Activated CD4-positive, CD25-positive, alpha-beta regulatory T cell (primary cell): ENCODE data around the gene JDP2.

Experiments used
- DNase-seq, 4 experiments: peaks; one replicate each; lab custom pipeline; 2025; lab: John Stamatoyannopoulos, UW

JDP2 gene

DNA sequence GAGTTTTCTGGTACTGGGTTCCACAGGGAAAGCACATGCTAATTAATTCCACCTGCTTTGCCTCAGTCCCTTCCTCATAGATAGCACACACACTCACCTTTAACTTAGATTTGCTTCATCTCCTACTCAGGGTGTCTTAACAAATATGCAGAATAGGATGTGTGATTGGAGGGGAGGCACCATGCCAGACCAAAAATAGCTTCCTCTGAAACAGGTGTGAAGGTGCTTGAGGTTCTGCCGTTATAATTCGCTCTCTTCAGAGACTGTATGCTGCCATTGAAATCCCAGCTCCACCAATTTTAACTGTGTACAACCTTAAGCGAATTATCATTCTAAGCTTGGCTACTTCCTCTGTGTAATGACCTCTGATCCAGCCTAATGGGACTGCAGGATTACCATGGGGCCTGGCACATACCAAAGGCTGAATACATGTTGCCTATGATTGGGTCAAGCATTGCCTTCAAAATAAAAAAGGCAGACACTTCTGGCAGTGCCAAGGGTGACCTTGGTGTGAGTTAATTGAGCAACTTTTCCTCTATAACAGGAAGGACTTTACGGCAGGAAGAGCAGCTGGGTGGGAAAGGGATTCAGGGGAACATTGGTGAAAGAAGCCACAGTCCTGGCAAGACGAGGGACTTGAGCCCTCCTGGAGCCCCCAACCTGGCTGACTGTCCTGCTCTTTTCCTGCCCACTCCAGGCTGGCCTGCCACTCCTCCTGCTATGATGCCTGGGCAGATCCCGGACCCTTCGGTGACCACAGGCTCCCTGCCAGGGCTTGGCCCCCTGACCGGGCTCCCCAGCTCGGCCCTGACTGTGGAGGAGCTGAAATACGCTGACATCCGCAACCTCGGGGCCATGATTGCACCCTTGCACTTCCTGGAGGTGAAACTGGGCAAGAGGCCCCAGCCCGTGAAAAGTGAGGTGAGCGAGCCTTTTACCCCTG is 9.7 kb downstream of the JDP2 start:
- no peak for DNase-seq

DNA sequence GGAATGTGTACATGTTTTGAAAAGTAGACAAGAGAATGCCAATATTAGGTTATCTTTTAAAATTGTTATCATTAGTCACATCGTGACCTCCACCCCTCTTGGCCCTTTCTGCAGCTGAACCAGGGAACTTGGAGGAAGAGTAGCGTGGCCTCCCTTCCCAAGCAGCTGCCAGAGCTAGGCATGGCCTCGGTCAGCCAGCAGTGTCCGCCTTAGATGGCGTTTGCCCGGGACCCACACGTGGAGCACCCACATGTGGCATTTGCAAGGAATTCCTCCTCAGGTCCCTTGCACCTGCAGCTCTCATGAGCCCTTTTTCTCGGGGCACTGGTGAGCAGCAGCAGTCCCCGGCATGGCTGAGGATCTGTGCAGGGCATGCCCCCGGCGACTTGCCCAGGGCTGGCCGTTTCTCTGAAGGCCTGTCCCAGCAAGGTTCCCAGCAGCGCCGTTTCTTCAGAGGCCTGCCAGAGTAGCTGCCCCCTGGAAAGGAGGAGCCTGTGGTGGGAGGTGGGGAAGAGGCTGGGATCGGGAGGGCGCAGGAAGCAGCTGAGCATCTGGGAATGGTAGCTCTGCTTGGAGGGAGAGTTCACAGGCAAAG is 10.8 kb downstream of the JDP2 start:
- DNase-seq, result no peak

GRCh38 chr14:75439989-75440388 is 12.2 kb downstream of the JDP2 start:
- no peak for DNase-seq

- DNase-seq, result no peak
These were observed 13.1 kb downstream of the JDP2 start for GRCh38 chr14:75440733-75441477.

- no peak for DNase-seq
These were observed 13.9 kb downstream of the JDP2 start for GRCh38 chr14:75441728-75442127.

- DNase-seq, result no peak
These were observed 14.3 kb downstream of the JDP2 start for GRCh38 chr14:75442166-75442565.

DNA sequence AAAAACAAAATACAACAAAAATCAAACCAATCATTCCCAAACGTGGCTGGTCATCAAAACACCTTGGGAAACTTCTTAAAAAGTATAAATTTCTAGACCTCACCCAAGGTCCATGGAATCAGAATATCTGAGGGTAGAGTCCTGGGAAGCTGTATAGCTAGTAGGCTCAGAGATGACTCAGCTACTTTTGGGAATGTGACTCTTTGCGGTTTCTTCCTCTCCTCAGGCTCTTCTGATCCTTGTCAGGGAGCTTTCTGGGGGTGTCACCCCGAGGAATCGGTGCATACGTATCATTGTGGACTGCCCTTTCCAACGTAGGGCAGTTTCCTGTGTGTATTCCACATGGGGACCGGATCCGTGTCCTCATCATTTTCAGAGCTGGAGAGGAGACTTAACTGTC is 14.8 kb downstream of the JDP2 start:
- no peak for DNase-seq

- no peak for DNase-seq
These were observed 15.6 kb downstream of the JDP2 start for GRCh38 chr14:75443203-75443969.

- no peak for DNase-seq
These were observed 17.4 kb downstream of the JDP2 start for GRCh38 chr14:75445236-75445635.

GRCh38 chr14:75445963-75446362 is 18.1 kb downstream of the JDP2 start:
- no peak for DNase-seq

DNA sequence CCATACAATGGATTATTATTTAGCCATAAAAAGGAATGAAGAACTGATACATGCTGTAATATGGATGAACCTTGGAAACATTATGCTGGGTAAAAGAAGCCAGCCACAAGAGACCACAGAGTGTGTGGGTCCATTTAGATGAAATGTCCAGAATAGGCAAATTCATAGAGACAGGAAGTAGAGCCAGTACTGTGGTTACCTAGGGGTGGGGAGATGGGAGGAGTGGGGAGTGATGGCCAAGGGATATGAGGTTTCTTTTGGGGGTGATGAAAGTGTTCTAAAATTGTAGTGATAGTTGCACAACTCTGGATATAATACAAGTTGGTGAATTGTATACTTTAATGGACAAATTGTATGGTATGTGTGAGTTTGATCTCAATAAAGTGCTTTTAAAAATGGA is 18.6 kb downstream of the JDP2 start:
- DNase-seq, result no peak

DNA sequence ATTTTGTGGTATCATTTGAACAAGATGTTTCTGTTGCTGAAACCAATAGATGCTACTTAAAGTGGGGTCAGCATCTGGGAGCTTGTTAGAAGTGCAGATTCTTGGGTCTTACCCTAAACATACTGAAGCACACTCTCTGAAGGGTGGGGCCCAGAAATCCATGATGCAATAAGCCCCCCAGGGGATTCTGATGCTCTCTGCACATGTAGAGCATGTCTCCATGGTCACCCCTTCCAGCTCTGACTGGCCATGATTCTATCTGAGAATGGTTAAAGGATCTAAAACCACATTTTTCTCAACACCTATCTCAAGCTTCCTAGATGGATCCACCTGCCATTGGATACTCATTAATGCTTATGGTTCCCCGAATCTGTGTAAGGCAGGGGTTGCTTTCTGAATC is 20.4 kb downstream of the JDP2 start:
- DNase-seq, result no peak

DNA sequence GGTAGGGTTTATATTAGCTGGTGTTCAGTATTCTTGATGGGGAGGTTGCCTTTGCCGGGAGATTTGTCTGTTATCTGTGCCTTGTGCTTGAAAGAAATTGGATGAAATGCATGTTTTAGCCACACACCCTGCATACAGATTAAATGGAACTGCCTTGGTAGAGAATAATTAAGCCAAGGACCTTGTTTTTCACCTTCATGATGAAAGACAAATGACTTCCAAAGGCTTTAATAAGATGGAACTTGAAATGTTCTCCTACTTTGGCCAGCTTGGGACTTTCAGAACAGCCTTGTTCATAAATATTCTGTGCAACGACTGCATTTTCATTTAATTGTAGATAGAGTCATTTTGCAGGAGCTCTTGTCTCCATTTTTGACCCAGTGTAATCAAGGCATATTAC is 21.2 kb downstream of the JDP2 start:
- no peak for DNase-seq

DNA sequence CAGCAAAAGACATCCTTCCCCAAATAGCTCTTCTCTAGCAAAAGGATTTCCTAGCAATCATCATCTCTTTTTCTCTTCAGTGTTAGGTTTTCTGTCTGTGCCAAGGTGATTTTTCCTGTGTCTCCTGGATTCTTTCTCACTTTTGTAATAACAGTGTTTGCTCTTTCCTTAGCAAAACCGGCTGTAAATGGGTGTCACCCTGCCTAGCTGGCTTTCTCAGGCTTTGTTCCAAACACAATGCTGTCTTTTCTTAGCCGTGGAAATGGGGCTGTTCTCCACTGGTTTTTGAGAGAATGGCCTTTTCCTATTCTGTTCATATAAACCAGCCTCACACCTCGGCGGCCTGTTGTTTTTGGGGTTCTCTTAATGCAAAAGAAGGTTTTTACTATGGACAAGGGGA is 21.9 kb downstream of the JDP2 start:
- DNase-seq, result no peak

- no peak for DNase-seq
These were observed 22.8 kb downstream of the JDP2 start for GRCh38 chr14:75450381-75451276.

- DNase-seq, result no peak
These were observed 24.5 kb downstream of the JDP2 start for GRCh38 chr14:75452324-75452723.

DNA sequence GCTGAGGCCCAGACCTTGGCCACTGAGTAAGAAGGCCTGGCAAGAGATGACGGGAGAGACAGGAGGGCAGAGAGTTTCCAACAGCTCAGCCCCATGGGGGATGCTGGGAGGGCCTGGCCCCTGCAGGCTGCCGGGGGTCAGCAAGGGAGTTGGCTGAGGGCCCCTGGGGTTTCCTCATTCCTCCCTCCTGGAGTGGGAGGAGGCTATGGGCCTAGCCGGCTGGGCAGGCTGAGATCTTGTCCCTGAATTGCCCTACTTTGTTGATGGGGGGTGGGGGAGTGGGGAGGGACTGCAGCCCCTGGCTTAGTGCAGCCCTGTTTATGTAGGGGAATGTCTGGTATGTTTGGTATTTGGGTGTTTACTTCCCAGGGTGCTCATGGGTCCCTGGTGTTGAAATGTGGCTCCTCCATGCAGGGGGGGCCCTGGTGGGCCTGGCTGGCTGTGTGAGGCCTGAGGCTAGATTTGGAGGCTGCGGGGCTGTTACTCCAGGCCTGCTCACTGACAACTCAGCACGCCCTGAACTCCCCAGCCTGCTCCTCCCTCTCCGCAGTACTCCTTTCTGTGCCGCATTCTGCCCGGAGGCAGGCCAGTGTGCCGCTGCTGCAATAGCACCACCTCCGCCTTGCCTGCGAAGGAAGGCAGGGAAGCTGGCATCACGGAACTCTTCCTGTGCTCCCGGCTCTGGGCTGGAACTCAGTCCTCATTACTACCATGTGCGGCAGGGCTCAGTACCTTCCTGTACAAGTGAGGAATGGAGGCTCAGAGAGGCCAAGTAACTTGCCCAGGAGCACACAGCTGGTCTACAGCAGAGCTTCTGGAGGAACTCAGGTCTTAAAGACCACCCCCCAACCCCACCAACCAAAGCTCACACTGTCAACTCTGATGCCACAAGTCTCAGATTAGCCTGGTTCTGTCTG is 25.3 kb downstream of the JDP2 start:
- DNase-seq, result no peak

GRCh38 chr14:75453817-75454434 is 26.1 kb downstream of the JDP2 start:
- no peak for DNase-seq

DNA sequence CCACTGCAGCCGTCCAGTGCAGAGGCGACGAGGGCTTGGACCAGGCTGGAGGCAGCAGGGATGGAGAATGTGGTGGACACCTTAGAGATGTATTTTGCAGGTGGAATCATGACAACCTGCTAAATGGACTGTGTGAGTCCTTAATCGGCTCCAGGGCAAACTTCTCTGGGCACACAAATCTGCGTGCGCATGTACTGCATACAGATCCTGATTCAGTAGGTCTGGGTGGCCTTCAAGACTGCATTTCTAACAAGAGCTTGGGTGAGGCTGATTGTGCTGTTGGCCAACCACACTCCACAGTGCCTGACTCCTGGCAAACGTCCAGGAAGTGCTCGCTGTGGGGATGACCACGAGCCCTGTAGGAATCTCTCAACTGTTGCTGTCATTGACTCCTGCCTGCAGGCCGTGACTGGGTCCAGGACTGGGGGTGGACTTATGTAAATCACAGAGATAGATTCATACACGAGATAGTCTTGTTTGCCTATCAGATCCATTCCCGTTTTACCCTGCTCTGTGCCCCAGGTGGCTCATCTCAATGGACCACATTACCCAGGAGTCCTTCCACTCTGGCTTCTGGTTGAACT is 27.2 kb downstream of the JDP2 start:
- no peak for DNase-seq
